ENCODE measurements around the gene LTF. TPM values are rescaled to one million over a fixed set of nuclear protein-coding genes. Genes with fewer than 3 reads are reported as not detected.
"Not testable (repeated sequence)": the region's sequence is repeated elsewhere in the genome, so short reads cannot be mapped to it uniquely, and the experiment has no call there.

The LTF gene
- total RNA-seq, 1 experiment from 2014 or later = not detected

- DNase-seq (ENCODE audit: low spot score); in situ Hi-C loops (cut with HindIII; ENCODE audit: low sequenced_read_pairs): not testable (repeated sequence)
These were observed 61.8 kb downstream of the LTF start for GRCh38 chr3:46402902-46403301.

GRCh38 chr3:46401579-46401978, 63.1 kb downstream of the LTF start:
- in situ Hi-C loops (cut with HindIII; ENCODE audit: low sequenced_read_pairs) = no loop called here
- no peak for DNase-seq (ENCODE audit: low spot score)

GRCh38 chr3:46400846-46401245, 63.9 kb downstream of the LTF start:
- in situ Hi-C loops (cut with HindIII; ENCODE audit: low sequenced_read_pairs) = no loop called here

GRCh38 chr3:46400000-46400734, 64.5 kb downstream of the LTF start:
- in situ Hi-C loops (cut with HindIII; ENCODE audit: low sequenced_read_pairs) = no loop called here
- DNase-seq (ENCODE audit: low spot score) = no peak

More at GRCh38 chr3:46400846-46401245, 63.9 kb downstream of the LTF start:
- DNase-seq (ENCODE audit: low spot score) = no peak

GRCh38 chr3:46399557-46399956, 65.1 kb downstream of the LTF start:
- DNase-seq (ENCODE audit: low spot score) = no peak

GRCh38 chr3:46399098-46399497, 65.6 kb downstream of the LTF start:
- in situ Hi-C loops (cut with HindIII; ENCODE audit: low sequenced_read_pairs) = no loop called here
- DNase-seq (ENCODE audit: low spot score) = no peak

More at GRCh38 chr3:46399557-46399956, 65.1 kb downstream of the LTF start:
- in situ Hi-C loops (cut with HindIII; ENCODE audit: low sequenced_read_pairs) = no loop called here

- in situ Hi-C loops (cut with HindIII; ENCODE audit: low sequenced_read_pairs) = no loop called here
- no peak for DNase-seq (ENCODE audit: low spot score)
These were observed 66.3 kb downstream of the LTF start for GRCh38 chr3:46398186-46398955.

GRCh38 chr3:46397111-46397510, 67.6 kb downstream of the LTF start:
- in situ Hi-C loops (cut with HindIII; ENCODE audit: low sequenced_read_pairs) = no loop called here

GRCh38 chr3:46395766-46396530, 68.8 kb downstream of the LTF start:
- in situ Hi-C loops (cut with HindIII; ENCODE audit: low sequenced_read_pairs) = no loop called here
- DNase-seq (ENCODE audit: low spot score) = no peak

More at GRCh38 chr3:46397111-46397510, 67.6 kb downstream of the LTF start:
- peak; percentile 60 for DNase-seq (ENCODE audit: low spot score)

GRCh38 chr3:46395210-46395661, 69.5 kb downstream of the LTF start:
- DNase-seq (ENCODE audit: low spot score) = no peak
- in situ Hi-C loops (cut with HindIII; ENCODE audit: low sequenced_read_pairs) = no loop called here

GRCh38 chr3:46393554-46394434, 70.9 kb downstream of the LTF start:
- DNase-seq (ENCODE audit: low spot score) = no peak
- in situ Hi-C loops (cut with HindIII; ENCODE audit: low sequenced_read_pairs) = no loop called here

- DNase-seq (ENCODE audit: low spot score) = no peak
- in situ Hi-C loops (cut with HindIII; ENCODE audit: low sequenced_read_pairs) = no loop called here
These were observed 71.7 kb downstream of the LTF start for GRCh38 chr3:46393011-46393410.

GRCh38 chr3:46391526-46391925, 73.2 kb downstream of the LTF start:
- DNase-seq (ENCODE audit: low spot score); in situ Hi-C loops (cut with HindIII; ENCODE audit: low sequenced_read_pairs): not testable (repeated sequence)

- in situ Hi-C loops (cut with HindIII; ENCODE audit: low sequenced_read_pairs) = no loop called here
- no peak for DNase-seq (ENCODE audit: low spot score)
These were observed 75.4 kb downstream of the LTF start for GRCh38 chr3:46389306-46389705.

GRCh38 chr3:46388847-46389246, 75.9 kb downstream of the LTF start:
- DNase-seq (ENCODE audit: low spot score); in situ Hi-C loops (cut with HindIII; ENCODE audit: low sequenced_read_pairs): not testable (repeated sequence)

GRCh38 chr3:46386205-46386604, 78.5 kb downstream of the LTF start:
- in situ Hi-C loops (cut with HindIII; ENCODE audit: low sequenced_read_pairs) = no loop called here
- no peak for DNase-seq (ENCODE audit: low spot score)
